CD4-positive, alpha-beta T cell (primary cell): ENCODE results near the gene PKNOX2. TPM values are rescaled to one million over a fixed set of nuclear protein-coding genes. Genes with fewer than 3 reads are reported as not detected.

Experiments used
- ATAC-seq: fragments of 200-7000 bp; cut with Tn5 transposase; one replicate; pipeline ENCODE4 v1.10.0; 2022; ENCODE audit warnings: mild to moderate bottlenecking; ENCODE audit not compliant: poor library complexity
- CTCF ChIA-PET: fragments of 350-600 bp; sonication (Branson Sonifier 250); formaldehyde crosslinking; loops from one replicate; lab custom pipeline; 2021; ENCODE audit warnings: antibody characterized with exemption, inconsistent platforms; lab: Charles Lee
- POLR2A ChIA-PET: fragments of 350-600 bp; sonication (Branson Sonifier 250); formaldehyde crosslinking; loops from one replicate; lab custom pipeline; 2021; ENCODE audit warnings: antibody characterized with exemption, inconsistent platforms; lab: Charles Lee
- DNase-seq, 14 experiments: peaks; one replicate each; pipeline ENCODE4 v3.0.0-alpha.2; 2013 to 2020; ENCODE audit warnings: mixed read lengths in 2 of 14
- H3K27ac ChIP-seq, 2 donors: one replicate each; pipeline versions ENCODE4 v1.5.1 to v1.7.0; 2013; ENCODE audit warnings: low read length in 2 of 2, low read depth in 1 of 2, mild to moderate bottlenecking in 1 of 2
- H3K27me3 ChIP-seq, 2 experiments: 1 replicate in 1 of 2; 2 replicates in 1 of 2; pipeline versions ENCODE4 v1.6.1 to v1.7.0; 2013; ENCODE audit warnings: low read length in 2 of 2, control low read depth in 1 of 2, mild to moderate bottlenecking in 1 of 2, moderate library complexity in 1 of 2; ENCODE audit not compliant: insufficient read depth in 2 of 2, control insufficient read depth in 1 of 2
- H3K36me3 ChIP-seq: one replicate; pipeline ENCODE4 v1.6.1; 2013; ENCODE audit warnings: low read length, control low read depth; ENCODE audit not compliant: insufficient read depth
- H3K4me1 ChIP-seq: one replicate; pipeline ENCODE4 v1.6.1; 2013; ENCODE audit warnings: low read length, control low read depth; ENCODE audit not compliant: insufficient read depth
- H3K4me3 ChIP-seq: one replicate; pipeline ENCODE4 v1.5.1; 2013; ENCODE audit warnings: mild to moderate bottlenecking, low read length, moderate library complexity
- H3K9me3 ChIP-seq, 2 experiments: 1 replicate in 1 of 2; 2 replicates in 1 of 2; pipeline versions ENCODE4 v1.6.1 to v1.7.0; 2013; ENCODE audit warnings: low read length in 2 of 2, mild to moderate bottlenecking in 2 of 2, control low read depth in 1 of 2, moderate library complexity in 1 of 2; ENCODE audit not compliant: control insufficient read depth in 1 of 2, insufficient read depth in 1 of 2
- H3K27ac Mint-ChIP-seq: one replicate; pipeline ENCODE4 v1.8.0; 2020; ENCODE audit warnings: mixed read lengths
- H3K27me3 Mint-ChIP-seq: one replicate; pipeline ENCODE4 v1.8.0; 2021; ENCODE audit warnings: mixed read lengths
- H3K36me3 Mint-ChIP-seq: one replicate; pipeline ENCODE4 v1.8.0; 2021; ENCODE audit warnings: low read depth, mixed read lengths
- H3K4me1 Mint-ChIP-seq: one replicate; pipeline ENCODE4 v1.8.0; 2021; ENCODE audit warnings: low read depth, mixed read lengths
- H3K4me3 Mint-ChIP-seq: one replicate; pipeline ENCODE4 v1.8.0; 2020; ENCODE audit warnings: mild to moderate bottlenecking, mixed read lengths
- H3K9me3 Mint-ChIP-seq: one replicate; pipeline ENCODE4 v1.8.0; 2020; ENCODE audit warnings: mixed read lengths
- CTCF ChIP-seq: fragments of 200-600 bp; IDR thresholded peaks from one replicate; pipeline ENCODE4 v1.8.0; 2022; ENCODE audit warnings: antibody characterized with exemption, mild to moderate bottlenecking
- intact Hi-C, 2 experiments: fragments of 100-400 bp; cut with DNase I in 1 of 2; cut with micrococcal nuclease in 1 of 2; formaldehyde crosslinking; loops; one replicate each; pipeline versions ENCODE4 v1.15.1 to v1.9.0; 2023 to 2025; cut with DNase I, micrococcal nuclease
- total RNA-seq, 174 experiments: library from RNA in 2 of 174; stranded (reverse) in 2 of 174; gene quantifications; one replicate each; pipeline ENCODE4 v1.2.3 and lab custom pipeline; 2021 to 2026

PKNOX2 gene
- total RNA-seq, 2 experiments from 2014 or later: not detected

- Mint-ChIP-seq H3K4me1 (no peaks in the 10 kb centered on the region), H3K27me3 (peaks cover 35% of the 10 kb centered on the region), H3K36me3 (no peaks in the 10 kb centered on the region), H3K4me3 (no peak overlapping the region), H3K9me3 (no peaks in the 10 kb centered on the region), H3K27ac (no peak overlapping the region)
- POLR2A ChIA-PET: no interaction called here
- DNase-seq (no peak), ATAC-seq (no peak)
- Histone ChIP-seq H3K27ac (no peak overlapping the region), H3K36me3 (no peaks in the 10 kb centered on the region), H3K4me3 (no peak overlapping the region), H3K27me3 (peaks cover 0 to 8% of the 10 kb centered on the region in 2 experiments), H3K4me1 (no peaks in the 10 kb centered on the region), H3K9me3 (no peaks in the 10 kb centered on the region)
- CTCF ChIA-PET: no interaction called here
- TF ChIP-seq CTCF: no peak
- intact Hi-C loops: no loop called here
Measured at GRCh38 chr11:125314276-125315078, 149.9 kb downstream of the PKNOX2 start.

- Mint-ChIP-seq H3K27ac (no peak overlapping the region), H3K9me3 (no peaks in the 10 kb centered on the region), H3K4me1 (no peaks in the 10 kb centered on the region), H3K27me3 (peaks cover 37% of the 10 kb centered on the region), H3K36me3 (no peaks in the 10 kb centered on the region), H3K4me3 (no peak overlapping the region)
- ChIA-PET CTCF (no interaction called here), POLR2A (no interaction called here)
- Histone ChIP-seq H3K27ac (no peak overlapping the region), H3K27me3 (peaks cover 0 to 8% of the 10 kb centered on the region in 2 experiments), H3K4me3 (no peak overlapping the region), H3K9me3 (no peaks in the 10 kb centered on the region), H3K36me3 (no peaks in the 10 kb centered on the region), H3K4me1 (no peaks in the 10 kb centered on the region)
- no peak for ATAC-seq
- no peak for TF ChIP-seq CTCF
- intact Hi-C loops: no loop called here
- no peak for DNase-seq
Measured at GRCh38 chr11:125315079-125315740, 150.7 kb downstream of the PKNOX2 start.

- ATAC-seq (no peak), DNase-seq (no peak)
- Histone ChIP-seq H3K27me3 (peaks cover 0 to 6% of the 10 kb centered on the region in 2 experiments), H3K4me1 (no peaks in the 10 kb centered on the region), H3K9me3 (no peaks in the 10 kb centered on the region), H3K4me3 (no peak overlapping the region), H3K36me3 (no peaks in the 10 kb centered on the region), H3K27ac (no peak overlapping the region)
- H3K9me3 Mint-ChIP-seq: no peaks in the 10 kb centered on the region
- H3K36me3 Mint-ChIP-seq: no peaks in the 10 kb centered on the region
- CTCF ChIA-PET: no interaction called here
- intact Hi-C loops: no loop called here
- H3K4me3 Mint-ChIP-seq: no peak overlapping the region
- H3K27ac Mint-ChIP-seq: no peak overlapping the region
- POLR2A ChIA-PET: no interaction called here
- TF ChIP-seq CTCF: no peak
- peaks cover 39% of the 10 kb centered on the region for H3K27me3 Mint-ChIP-seq
- H3K4me1 Mint-ChIP-seq: no peaks in the 10 kb centered on the region
Measured at GRCh38 chr11:125317416-125317815, 152.9 kb downstream of the PKNOX2 start.
